MCF 10A (cell line): ENCODE measurements around the gene ETS2. TPM values are rescaled to one million over a fixed set of nuclear protein-coding genes. Genes with fewer than 3 reads are reported as not detected.

Experiments used
- BruUV-seq: library from RNA; stranded (reverse); fragments of 400-500 nt; replicated peaks from 2 replicates; lab custom pipeline; 2021; lab: Mats Ljungman, UMichigan
- CTCF ChIA-PET: fragments of 300-600 bp; sonication (Branson Sonifier 250); formaldehyde crosslinking; extraction: SDS; loops from one replicate; lab custom pipeline; 2021; ENCODE audit warnings: antibody characterized with exemption, inconsistent platforms; lab: Yijun Ruan, JAX
- POLR2A ChIA-PET: fragments of 300-600, 350-650 bp; sonication (Branson Sonifier 250); formaldehyde crosslinking; extraction: SDS; loops from one replicate; lab custom pipeline; 2020; ENCODE audit warnings: antibody characterized with exemption, inconsistent platforms; lab: Yijun Ruan, JAX
- DNase-seq: peaks from one replicate; pipeline ENCODE4 v3.0.0-alpha.2; 2018; ENCODE audit not compliant: unreplicated experiment
- H3K27ac Mint-ChIP-seq: one replicate; pipeline ENCODE4 v1.8.0; 2022; ENCODE audit warnings: mild to moderate bottlenecking, low read depth, mixed read lengths; ENCODE audit not compliant: unreplicated experiment
- H3K27me3 Mint-ChIP-seq: one replicate; pipeline ENCODE4 v1.8.0; 2022; ENCODE audit warnings: mixed read lengths; ENCODE audit not compliant: insufficient read depth, unreplicated experiment
- H3K36me3 Mint-ChIP-seq: one replicate; pipeline ENCODE4 v1.8.0; 2022; ENCODE audit warnings: mild to moderate bottlenecking, moderate library complexity, mixed read lengths; ENCODE audit not compliant: insufficient read depth, unreplicated experiment
- H3K4me1 Mint-ChIP-seq: one replicate; pipeline ENCODE4 v1.8.0; 2022; ENCODE audit warnings: mixed read lengths; ENCODE audit not compliant: insufficient read depth, unreplicated experiment
- H3K4me3 Mint-ChIP-seq: one replicate; pipeline ENCODE4 v1.8.0; 2022; ENCODE audit warnings: mild to moderate bottlenecking, moderate library complexity, mixed read lengths; ENCODE audit not compliant: unreplicated experiment
- H3K9me3 Mint-ChIP-seq: one replicate; pipeline ENCODE4 v1.8.0; 2022; ENCODE audit warnings: mixed read lengths; ENCODE audit not compliant: unreplicated experiment
- CTCF ChIP-seq: fragments of 200-600 bp; IDR thresholded peaks from one replicate; pipeline ENCODE4 v1.8.0; 2022; ENCODE audit warnings: antibody characterized with exemption, mild to moderate bottlenecking; ENCODE audit not compliant: unreplicated experiment
- intact Hi-C: fragments of 100-400 bp; cut with micrococcal nuclease; formaldehyde crosslinking; loops from 2 replicates; pipeline ENCODE4 v1.14.1; 2022
- total RNA-seq: library from RNA; stranded (reverse); gene quantifications from 2 replicates; pipeline ENCODE4 v1.2.3, GENCODE V29; 2022

ETS2 gene
- total RNA-seq, 1 experiment from 2014 or later: 109 TPM

GRCh38 chr21:38819719-38820159 lies 14.0 kb downstream of the ETS2 start:
- Mint-ChIP-seq H3K4me1 (peaks cover 36% of the 10 kb centered on the region), H3K36me3 (peaks cover 100% of the 10 kb centered on the region), H3K27ac (peak overlapping the region; percentile 75), H3K4me3 (peak overlapping the region; percentile 40), H3K27me3 (no peaks in the 10 kb centered on the region), H3K9me3 (no peaks in the 10 kb centered on the region)
- BruUV-seq: no TSS peak
- no peak for TF ChIP-seq CTCF
- POLR2A ChIA-PET: interaction anchor here (0.5 to 7.3 kb wide), 27 partner anchors 11 to 756 kb away, joined by 3 to 113 read pairs (median 5); partner anchors contain the start of gene ETS2
- CTCF ChIA-PET: interaction anchor here (0.6 to 1.9 kb wide), 11 partner anchors 11 to 1895 kb away, joined by 3 to 7 read pairs (median 3); no protein-coding TSS in a partner anchor
- peak; percentile 71 for DNase-seq
- intact Hi-C loops: no loop called here

GRCh38 chr21:38820471-38821239 lies 14.9 kb downstream of the ETS2 start:
- no TSS peak for BruUV-seq
- intact Hi-C loops: no loop called here
- Mint-ChIP-seq H3K4me1 (peaks cover 31% of the 10 kb centered on the region), H3K4me3 (peak overlapping the region; percentile 23), H3K27me3 (no peaks in the 10 kb centered on the region), H3K9me3 (no peaks in the 10 kb centered on the region), H3K36me3 (peaks cover 99% of the 10 kb centered on the region), H3K27ac (peak overlapping the region; percentile 75)
- ChIA-PET CTCF (interaction anchor here (0.5 to 1.9 kb wide), 8 partner anchors 11 to 465 kb away, joined by 3 to 7 read pairs (median 4); no protein-coding TSS in a partner anchor), POLR2A (interaction anchor here (0.6 to 7.3 kb wide), 26 partner anchors 11 to 317 kb away, joined by 3 to 113 read pairs (median 6); no protein-coding TSS in a partner anchor)
- no peak for TF ChIP-seq CTCF
- peak; percentile 87 for DNase-seq

GRCh38 chr21:38821248-38821647 lies 15.5 kb downstream of the ETS2 start:
- Mint-ChIP-seq H3K27me3 (no peaks in the 10 kb centered on the region), H3K36me3 (peaks cover 99% of the 10 kb centered on the region), H3K27ac (peak overlapping the region; percentile 75), H3K4me3 (no peak overlapping the region), H3K9me3 (no peaks in the 10 kb centered on the region), H3K4me1 (peaks cover 31% of the 10 kb centered on the region)
- CTCF ChIA-PET: interaction anchor here (1.7 to 1.9 kb wide), 2 partner anchors 12 to 316 kb away, joined by 5 to 7 read pairs; no protein-coding TSS in a partner anchor
- no peak for TF ChIP-seq CTCF
- intact Hi-C loops: no loop called here
- POLR2A ChIA-PET: interaction anchor here (0.6 to 7.3 kb wide), 20 partner anchors 10 to 316 kb away, joined by 3 to 113 read pairs (median 8); partner anchors contain the start of gene ETS2
- no peak for DNase-seq
- BruUV-seq: no TSS peak
